ENCODE data around the gene SPC24. TPM values are rescaled to one million over a fixed set of nuclear protein-coding genes. Genes with fewer than 3 reads are reported as not detected.
"Not testable (repeated sequence)": the region's sequence is repeated elsewhere in the genome, so short reads cannot be mapped to it uniquely, and the experiment has no call there.

Gene SPC24
- total and polyA plus RNA-seq, 4 donors: 12.2 to 32.9 (median 17.3) TPM

- Histone ChIP-seq H3K4me1 (ENCODE audit: control insufficient read depth, insufficient read depth, low read length) (peaks cover 35% of the 10 kb centered on the region), H3K9me3 (ENCODE audit: control insufficient read depth, insufficient read depth, low read length) (no peaks in the 10 kb centered on the region), H3K36me3 (ENCODE audit: control insufficient read depth, insufficient read depth, low read length) (peaks cover 50% of the 10 kb centered on the region), H3K27me3 (ENCODE audit: control insufficient read depth, insufficient read depth, low read length) (no peaks in the 10 kb centered on the region), H3K4me3 (ENCODE audit: low read depth, low read length) (no peak overlapping the region), H3K27ac (ENCODE audit: low read depth, low read length) (no peak overlapping the region)
- WGBS (ENCODE audit: insufficient coverage): 96% methylated on average over 68 of the region's 68 CpGs
- DNase-seq (ENCODE audit: low read depth in 4 of 6, low spot score in 6 of 6): no peak
These were observed 37.7 kb upstream of the SPC24 start for GRCh38 chr19:11192957-11193939.

DNA sequence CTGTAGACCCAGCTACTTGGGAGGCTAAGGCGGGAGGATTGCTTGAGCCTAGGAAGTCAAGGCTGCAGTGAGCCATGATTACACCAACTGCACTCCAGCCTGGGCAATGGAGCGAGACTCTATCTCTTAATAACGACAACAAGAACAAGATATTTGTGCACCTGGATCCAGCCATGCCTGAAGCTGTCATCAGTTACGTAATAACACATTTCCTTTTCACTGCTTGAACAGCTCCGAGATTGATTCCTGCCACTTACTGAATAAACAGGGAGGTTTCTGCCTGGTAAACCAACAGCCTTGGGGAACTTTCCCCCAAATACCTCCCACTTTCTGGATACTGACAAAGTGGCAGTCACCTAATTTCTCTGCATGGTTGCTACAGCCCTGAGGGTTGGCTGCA, 36.4 kb upstream of the SPC24 start:
- no peak overlapping the region for H3K4me3 ChIP-seq (ENCODE audit: low read depth, low read length)
- no peak for DNase-seq (ENCODE audit: low read depth in 4 of 6, low spot score in 6 of 6)
- H3K9me3 ChIP-seq (ENCODE audit: control insufficient read depth, insufficient read depth, low read length): no peaks in the 10 kb centered on the region
- H3K27me3 ChIP-seq (ENCODE audit: control insufficient read depth, insufficient read depth, low read length): no peaks in the 10 kb centered on the region
- 90% methylated on average over 5 of the region's 5 CpGs for WGBS (ENCODE audit: insufficient coverage)
- no peak overlapping the region for H3K27ac ChIP-seq (ENCODE audit: low read depth, low read length)
- H3K4me1 ChIP-seq (ENCODE audit: control insufficient read depth, insufficient read depth, low read length): peaks cover 31% of the 10 kb centered on the region
- H3K36me3 ChIP-seq (ENCODE audit: control insufficient read depth, insufficient read depth, low read length): peaks cover 50% of the 10 kb centered on the region

DNA sequence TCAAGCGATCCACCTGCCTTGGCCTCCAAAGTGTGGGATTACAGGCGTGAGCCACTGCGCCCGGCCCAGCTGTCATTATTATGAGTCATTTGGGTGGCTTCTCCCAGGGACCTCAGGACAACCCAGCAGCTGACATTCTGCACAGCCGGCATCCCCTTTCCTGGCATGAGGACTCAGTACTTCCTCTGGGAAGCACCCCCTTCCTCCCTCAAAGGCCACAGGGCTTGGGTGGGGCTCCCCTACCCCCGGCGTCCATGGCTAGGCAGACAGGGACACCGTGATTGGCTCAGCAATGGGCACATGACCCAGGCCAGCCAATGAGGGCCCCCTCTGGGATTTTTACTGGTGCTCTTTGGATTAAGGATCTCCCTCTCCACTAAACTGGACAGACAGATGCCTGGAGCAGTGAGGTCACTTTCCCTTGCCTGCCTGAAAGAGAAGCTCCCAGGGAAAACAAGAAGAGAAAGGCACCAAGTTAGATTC, 35.7 kb upstream of the SPC24 start:
- no peaks in the 10 kb centered on the region for H3K27me3 ChIP-seq (ENCODE audit: control insufficient read depth, insufficient read depth, low read length)
- peaks cover 27% of the 10 kb centered on the region for H3K4me1 ChIP-seq (ENCODE audit: control insufficient read depth, insufficient read depth, low read length)
- no peak for DNase-seq (ENCODE audit: low read depth in 4 of 6, low spot score in 6 of 6)

GRCh38 chr19:11190501-11190900, 34.9 kb upstream of the SPC24 start:
- Histone ChIP-seq H3K4me1 (ENCODE audit: control insufficient read depth, insufficient read depth, low read length) (peaks cover 22% of the 10 kb centered on the region), H3K27me3 (ENCODE audit: control insufficient read depth, insufficient read depth, low read length) (no peaks in the 10 kb centered on the region), H3K36me3 (ENCODE audit: control insufficient read depth, insufficient read depth, low read length) (peaks cover 59% of the 10 kb centered on the region), H3K27ac (ENCODE audit: low read depth, low read length) (no peak overlapping the region), H3K4me3 (ENCODE audit: low read depth, low read length) (no peak overlapping the region), H3K9me3 (ENCODE audit: control insufficient read depth, insufficient read depth, low read length) (no peaks in the 10 kb centered on the region)
- WGBS (ENCODE audit: insufficient coverage): 89% methylated on average over 7 of the region's 8 CpGs
- DNase-seq (ENCODE audit: low read depth in 4 of 6, low spot score in 6 of 6): no peak

More for the DNA sequence above, 35.7 kb upstream of the SPC24 start:
- Histone ChIP-seq H3K9me3 (ENCODE audit: control insufficient read depth, insufficient read depth, low read length) (no peaks in the 10 kb centered on the region), H3K27ac (ENCODE audit: low read depth, low read length) (no peak overlapping the region), H3K4me3 (ENCODE audit: low read depth, low read length) (no peak overlapping the region), H3K36me3 (ENCODE audit: control insufficient read depth, insufficient read depth, low read length) (peaks cover 56% of the 10 kb centered on the region)
- WGBS (ENCODE audit: insufficient coverage): 72% methylated on average over 8 of the region's 8 CpGs

DNA sequence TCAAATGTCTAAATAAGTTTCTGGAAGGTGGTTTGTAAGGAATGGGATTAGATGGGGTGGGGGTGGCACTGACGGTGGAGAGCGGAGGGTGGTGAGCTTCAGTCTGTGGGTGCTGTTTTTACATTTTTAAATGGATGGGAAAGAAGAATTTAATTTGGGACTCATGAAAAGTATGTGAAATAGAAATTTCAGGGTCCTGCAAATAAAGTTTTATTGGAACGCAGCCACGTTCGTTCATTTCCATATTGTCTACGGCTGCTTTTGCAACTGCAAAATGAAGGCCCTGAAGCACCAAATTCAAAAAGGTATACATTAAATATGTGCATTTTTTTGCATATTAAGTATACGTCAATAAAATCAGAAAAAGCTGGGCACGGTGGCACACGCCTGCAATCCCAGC, 31.9 kb upstream of the SPC24 start:
- H3K4me1 ChIP-seq (ENCODE audit: control insufficient read depth, insufficient read depth, low read length): peaks cover 9% of the 10 kb centered on the region
- no peak overlapping the region for H3K27ac ChIP-seq (ENCODE audit: low read depth, low read length)
- no peaks in the 10 kb centered on the region for H3K27me3 ChIP-seq (ENCODE audit: control insufficient read depth, insufficient read depth, low read length)
- H3K9me3 ChIP-seq (ENCODE audit: control insufficient read depth, insufficient read depth, low read length): peaks cover 2% of the 10 kb centered on the region
- no peak overlapping the region for H3K4me3 ChIP-seq (ENCODE audit: low read depth, low read length)
- 93% methylated on average over 3 of the region's 9 CpGs for WGBS (ENCODE audit: insufficient coverage)
- DNase-seq (ENCODE audit: low read depth in 4 of 6, low spot score in 6 of 6): no peak
- peaks cover 31% of the 10 kb centered on the region for H3K36me3 ChIP-seq (ENCODE audit: control insufficient read depth, insufficient read depth, low read length)

- no CpG with 5 or more reads among the region's 1 CpG for WGBS (ENCODE audit: insufficient coverage)
- Histone ChIP-seq H3K27me3 (ENCODE audit: control insufficient read depth, insufficient read depth, low read length) (no peaks in the 10 kb centered on the region), H3K27ac (ENCODE audit: low read depth, low read length) (no peak overlapping the region), H3K36me3 (ENCODE audit: control insufficient read depth, insufficient read depth, low read length) (peaks cover 22% of the 10 kb centered on the region), H3K9me3 (ENCODE audit: control insufficient read depth, insufficient read depth, low read length) (peaks cover 2% of the 10 kb centered on the region), H3K4me1 (ENCODE audit: control insufficient read depth, insufficient read depth, low read length) (no peaks in the 10 kb centered on the region), H3K4me3 (ENCODE audit: low read depth, low read length) (no peak overlapping the region)
- no peak for DNase-seq (ENCODE audit: low read depth in 4 of 6, low spot score in 6 of 6)
These were observed 27.4 kb upstream of the SPC24 start for GRCh38 chr19:11182994-11183393.

GRCh38 chr19:11181488-11181887, 25.9 kb upstream of the SPC24 start:
- Histone ChIP-seq H3K4me3 (ENCODE audit: low read depth, low read length) (no peak overlapping the region), H3K36me3 (ENCODE audit: control insufficient read depth, insufficient read depth, low read length) (peaks cover 28% of the 10 kb centered on the region), H3K27me3 (ENCODE audit: control insufficient read depth, insufficient read depth, low read length) (no peaks in the 10 kb centered on the region), H3K9me3 (ENCODE audit: control insufficient read depth, insufficient read depth, low read length) (peaks cover 2% of the 10 kb centered on the region), H3K27ac (ENCODE audit: low read depth, low read length) (no peak overlapping the region), H3K4me1 (ENCODE audit: control insufficient read depth, insufficient read depth, low read length) (no peaks in the 10 kb centered on the region)
- no peak for DNase-seq (ENCODE audit: low read depth in 4 of 6, low spot score in 6 of 6)
- 100% methylated on average over 2 of the region's 4 CpGs for WGBS (ENCODE audit: insufficient coverage)

- H3K27me3 ChIP-seq (ENCODE audit: control insufficient read depth, insufficient read depth, low read length); H3K27ac ChIP-seq (ENCODE audit: low read depth, low read length); H3K4me1 ChIP-seq (ENCODE audit: control insufficient read depth, insufficient read depth, low read length); H3K9me3 ChIP-seq (ENCODE audit: control insufficient read depth, insufficient read depth, low read length); DNase-seq (ENCODE audit: low read depth in 4 of 6, low spot score in 6 of 6); H3K4me3 ChIP-seq (ENCODE audit: low read depth, low read length): not testable (repeated sequence)
- H3K36me3 ChIP-seq (ENCODE audit: control insufficient read depth, insufficient read depth, low read length): peaks cover 31% of the 10 kb centered on the region
- 100% methylated on average over 2 of the region's 8 CpGs for WGBS (ENCODE audit: insufficient coverage)
These were observed 25.4 kb upstream of the SPC24 start for GRCh38 chr19:11180975-11181374.

GRCh38 chr19:11180346-11180745, 24.8 kb upstream of the SPC24 start:
- Histone ChIP-seq H3K36me3 (ENCODE audit: control insufficient read depth, insufficient read depth, low read length) (peaks cover 35% of the 10 kb centered on the region), H3K4me3 (ENCODE audit: low read depth, low read length) (no peak overlapping the region), H3K27ac (ENCODE audit: low read depth, low read length) (no peak overlapping the region), H3K27me3 (ENCODE audit: control insufficient read depth, insufficient read depth, low read length) (no peaks in the 10 kb centered on the region), H3K4me1 (ENCODE audit: control insufficient read depth, insufficient read depth, low read length) (no peaks in the 10 kb centered on the region), H3K9me3 (ENCODE audit: control insufficient read depth, insufficient read depth, low read length) (peaks cover 2% of the 10 kb centered on the region)
- DNase-seq (ENCODE audit: low read depth in 4 of 6, low spot score in 6 of 6): no peak
- 88% methylated on average over 6 of the region's 8 CpGs for WGBS (ENCODE audit: insufficient coverage)
